SK-N-SH treated with all-trans-retinoic acid at 6 μM for 48 hours (cell line): ENCODE results near the gene WTAP.

Experiments used
- ARNTL ChIP-seq: fragments of 450-650 bp; formaldehyde crosslinking; IDR thresholded peaks from 2 replicates; pipeline ENCODE4 v1.5.0; 2020; ENCODE audit warnings: low read depth, mild to moderate bottlenecking, moderate library complexity, borderline replicate concordance
- CSRNP3 ChIP-seq: fragments of 250-450 bp; sonication (Bioruptor Pico); IDR thresholded peaks from 2 replicates; pipeline ENCODE4 v1.5.1; 2021; ENCODE audit warnings: mild to moderate bottlenecking, moderate library complexity
- ESRRG ChIP-seq: fragments of 250-450 bp; sonication (Bioruptor Pico); IDR thresholded peaks from 2 replicates; pipeline ENCODE4 v1.6.1; 2021; ENCODE audit warnings: mild to moderate bottlenecking
- OSR1 ChIP-seq: fragments of 250-450 bp; sonication (Bioruptor Pico); IDR thresholded peaks from 2 replicates; pipeline ENCODE4 v1.8.0; 2022; ENCODE audit warnings: moderate library complexity, mild to moderate bottlenecking, inconsistent platforms
- PATZ1 ChIP-seq: fragments of 250-450 bp; sonication (Bioruptor Pico); IDR thresholded peaks from 2 replicates; pipeline ENCODE4 v1.8.0; 2020; ENCODE audit warnings: mild to moderate bottlenecking, moderate library complexity, borderline replicate concordance
- POU6F1 ChIP-seq: fragments of 250-450 bp; sonication (Bioruptor Pico); IDR thresholded peaks from 2 replicates; pipeline ENCODE4 v1.8.0; 2021; ENCODE audit warnings: low read depth, mild to moderate bottlenecking, moderate library complexity, borderline replicate concordance
- PPARA ChIP-seq: fragments of 250-450 bp; sonication (Bioruptor Pico); IDR thresholded peaks from 2 replicates; pipeline ENCODE4 v1.5.0; 2020; ENCODE audit warnings: mild to moderate bottlenecking, borderline replicate concordance
- RARB ChIP-seq: fragments of 250-450 bp; sonication (Bioruptor Pico); IDR thresholded peaks from 2 replicates; pipeline ENCODE4 v1.8.0; 2021; ENCODE audit warnings: mild to moderate bottlenecking, moderate library complexity
- TCF4 ChIP-seq: fragments of 250-450 bp; sonication (Bioruptor Pico); IDR thresholded peaks from 2 replicates; pipeline ENCODE4 v1.8.0; 2021; ENCODE audit warnings: mild to moderate bottlenecking, moderate library complexity, borderline replicate concordance
- TOX ChIP-seq: fragments of 250-450 bp; sonication (Bioruptor Pico); IDR thresholded peaks from 2 replicates; pipeline ENCODE4 v1.8.0; 2021; ENCODE audit warnings: mild to moderate bottlenecking, moderate library complexity, borderline replicate concordance
- ZC3H10 ChIP-seq: fragments of 250-450 bp; sonication (Bioruptor Pico); IDR thresholded peaks from 2 replicates; pipeline ENCODE4 v1.5.1; 2021; ENCODE audit warnings: mild to moderate bottlenecking, moderate library complexity
- ZFP30 ChIP-seq: fragments of 450-650 bp; formaldehyde crosslinking; IDR thresholded peaks from 2 replicates; pipeline ENCODE4 v1.5.0; 2022; ENCODE audit warnings: mild to moderate bottlenecking, moderate library complexity
- ZNF565 ChIP-seq: fragments of 450-650 bp; formaldehyde crosslinking; conservative IDR thresholded peaks from 2 replicates; pipeline ENCODE4 v1.5.0; 2020; ENCODE audit warnings: low read depth, mild to moderate bottlenecking, moderate library complexity

DNA sequence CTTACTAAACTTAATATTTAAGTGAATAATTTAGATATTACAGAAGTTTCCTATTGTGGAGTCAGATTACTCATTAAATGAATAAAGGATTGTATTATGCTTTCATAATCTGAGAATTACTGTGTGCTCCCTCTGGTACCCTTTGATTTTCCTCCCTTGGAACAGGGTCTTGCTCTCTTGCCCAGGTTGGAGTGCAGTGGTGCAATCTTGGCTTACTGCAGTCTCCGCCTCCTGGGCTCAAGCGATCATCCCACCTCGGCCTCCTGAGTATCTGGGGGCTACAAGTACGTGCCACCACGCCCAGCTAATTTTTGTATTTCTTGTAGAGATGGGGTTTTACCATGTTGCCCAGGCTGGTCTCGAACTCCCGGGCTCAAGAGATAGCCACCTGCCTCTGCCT lies 9.6 kb downstream of the WTAP start:
- TF ChIP-seq POU6F1: no peak
- no peak for TF ChIP-seq RARB (CRISPR knock-in tag)
- no peak for TF ChIP-seq PATZ1 (CRISPR knock-in tag)
- no peak for TF ChIP-seq TOX (CRISPR knock-in tag)
- no peak for TF ChIP-seq OSR1 (CRISPR knock-in tag)
- no peak for TF ChIP-seq ARNTL (CRISPR knock-in tag)
- TF ChIP-seq ZFP30 (CRISPR knock-in tag): no peak
- TF ChIP-seq CSRNP3: no peak
- TF ChIP-seq ZNF565 (CRISPR knock-in tag): no peak
- TF ChIP-seq TCF4 (CRISPR knock-in tag): no peak
- no peak for TF ChIP-seq ZC3H10 (CRISPR knock-in tag)
- no peak for TF ChIP-seq PPARA (CRISPR knock-in tag)
- TF ChIP-seq ESRRG: no peak
